ENCODE measurements around the gene FYN.

The FYN gene

GRCh38 chr6:111795558-111795957, 77.7 kb downstream of the FYN start:
- Histone ChIP-seq H3K4me2 (ENCODE audit: low read depth, low read length, poor library complexity, severe bottlenecking) (no peak overlapping the region), H3F3A (ENCODE audit: insufficient read depth) (no peaks in the 10 kb centered on the region), H3K27me3 (ENCODE audit: low read length) (no peaks in the 10 kb centered on the region), H3K9me3 (ENCODE audit: insufficient read depth, low read length) (no peaks in the 10 kb centered on the region), H3K36me3 (ENCODE audit: low read length) (no peaks in the 10 kb centered on the region), H3K4me3 (ENCODE audit: insufficient read depth, low read length, poor library complexity, severe bottlenecking) (no peak overlapping the region), H3K9me2 (replicated peaks; ENCODE audit: insufficient read depth, low read length) (no peaks in the 10 kb centered on the region), H3K27ac (ENCODE audit: low read depth, low read length) (no peak overlapping the region), H2AFZ (ENCODE audit: low read depth, low read length, severe bottlenecking) (no peak overlapping the region), H4K20me1 (ENCODE audit: low read depth, low read length) (no peaks in the 10 kb centered on the region), H3K79me2 (ENCODE audit: insufficient read depth, low read length) (no peaks in the 10 kb centered on the region), H3K9ac (ENCODE audit: low read length) (no peak overlapping the region)
- TF ChIP-seq CTCF (IDR thresholded peaks at IDR 0.05; ENCODE audit: insufficient read depth, low read length, poor library complexity, severe bottlenecking), result no peak
- TF ChIP-seq EZH2phosphoT487 (conservative IDR thresholded peaks at IDR 0.05; ENCODE audit: low read length), result no peak

- Histone ChIP-seq H3K9me2 (replicated peaks; ENCODE audit: insufficient read depth, low read length) (no peaks in the 10 kb centered on the region), H4K20me1 (ENCODE audit: low read depth, low read length) (no peaks in the 10 kb centered on the region), H3K36me3 (ENCODE audit: low read length) (no peaks in the 10 kb centered on the region), H3K79me2 (ENCODE audit: insufficient read depth, low read length) (no peaks in the 10 kb centered on the region), H3K9ac (ENCODE audit: low read length) (no peak overlapping the region), H3K4me3 (ENCODE audit: insufficient read depth, low read length, poor library complexity, severe bottlenecking) (no peak overlapping the region), H3K4me2 (ENCODE audit: low read depth, low read length, poor library complexity, severe bottlenecking) (no peak overlapping the region), H2AFZ (ENCODE audit: low read depth, low read length, severe bottlenecking) (no peak overlapping the region), H3K27me3 (ENCODE audit: low read length) (no peaks in the 10 kb centered on the region), H3K9me3 (ENCODE audit: insufficient read depth, low read length) (no peaks in the 10 kb centered on the region), H3K27ac (ENCODE audit: low read depth, low read length) (no peak overlapping the region), H3F3A (ENCODE audit: insufficient read depth) (no peaks in the 10 kb centered on the region)
- no peak for TF ChIP-seq CTCF (IDR thresholded peaks at IDR 0.05; ENCODE audit: insufficient read depth, low read length, poor library complexity, severe bottlenecking)
- no peak for TF ChIP-seq EZH2phosphoT487 (conservative IDR thresholded peaks at IDR 0.05; ENCODE audit: low read length)
Measured at GRCh38 chr6:111794727-111795452, 78.4 kb downstream of the FYN start.

GRCh38 chr6:111794300-111794699, 79.0 kb downstream of the FYN start:
- Histone ChIP-seq H3K27ac (ENCODE audit: low read depth, low read length) (no peak overlapping the region), H4K20me1 (ENCODE audit: low read depth, low read length) (no peaks in the 10 kb centered on the region), H3K36me3 (ENCODE audit: low read length) (no peaks in the 10 kb centered on the region), H3F3A (ENCODE audit: insufficient read depth) (no peaks in the 10 kb centered on the region), H3K27me3 (ENCODE audit: low read length) (no peaks in the 10 kb centered on the region), H3K4me3 (ENCODE audit: insufficient read depth, low read length, poor library complexity, severe bottlenecking) (no peak overlapping the region), H3K9me3 (ENCODE audit: insufficient read depth, low read length) (no peaks in the 10 kb centered on the region), H3K4me2 (ENCODE audit: low read depth, low read length, poor library complexity, severe bottlenecking) (no peak overlapping the region), H2AFZ (ENCODE audit: low read depth, low read length, severe bottlenecking) (no peak overlapping the region), H3K9ac (ENCODE audit: low read length) (no peak overlapping the region), H3K79me2 (ENCODE audit: insufficient read depth, low read length) (no peaks in the 10 kb centered on the region), H3K9me2 (replicated peaks; ENCODE audit: insufficient read depth, low read length) (no peaks in the 10 kb centered on the region)
- no peak for TF ChIP-seq CTCF (IDR thresholded peaks at IDR 0.05; ENCODE audit: insufficient read depth, low read length, poor library complexity, severe bottlenecking)
- no peak for TF ChIP-seq EZH2phosphoT487 (conservative IDR thresholded peaks at IDR 0.05; ENCODE audit: low read length)

All from SU-DHL-6 (cell line).